Inflammatory macrophage treated with lipopolysaccharide for 4 hours (primary cell): ENCODE measurements around the gene FAM114A2.
"Not testable (repeated sequence)": the region's sequence is repeated elsewhere in the genome, so short reads cannot be mapped to it uniquely, and the experiment has no call there.

ENCODE experiments used
- DNase-seq: peaks from one replicate; pipeline ENCODE4 v3.0.0-alpha.2; 2020

FAM114A2 gene

GRCh38 chr5:154046486-154046885 is 7.8 kb upstream of the FAM114A2 start:
- no peak for DNase-seq

GRCh38 chr5:154044581-154044980 is 5.9 kb upstream of the FAM114A2 start:
- DNase-seq, result no peak

GRCh38 chr5:154044099-154044498 is 5.4 kb upstream of the FAM114A2 start:
- no peak for DNase-seq

GRCh38 chr5:154042766-154043165 is 4.1 kb upstream of the FAM114A2 start:
- peak; percentile 73 for DNase-seq

GRCh38 chr5:154039458-154039829 is 734 bp upstream of the FAM114A2 start:
- DNase-seq, result no peak

GRCh38 chr5:154038261-154038706 is 426 bp downstream of the FAM114A2 start:
- peak; percentile 42 for DNase-seq

GRCh38 chr5:154034944-154035343 is 3.8 kb downstream of the FAM114A2 start:
- DNase-seq, result no peak

GRCh38 chr5:154031937-154032489 is 6.7 kb downstream of the FAM114A2 start:
- no peak for DNase-seq

GRCh38 chr5:154025951-154026350 is 12.8 kb downstream of the FAM114A2 start:
- no peak for DNase-seq

- DNase-seq, result not testable (repeated sequence)
These were observed 19.8 kb downstream of the FAM114A2 start for GRCh38 chr5:154018919-154019318.

- no peak for DNase-seq
These were observed 23.5 kb downstream of the FAM114A2 start for GRCh38 chr5:154015071-154015693.

- no peak for DNase-seq
These were observed 28.1 kb downstream of the FAM114A2 start for GRCh38 chr5:154010660-154011059.

- no peak for DNase-seq
These were observed 33.1 kb downstream of the FAM114A2 start for GRCh38 chr5:154005648-154006047.

- DNase-seq, result no peak
These were observed 36.1 kb downstream of the FAM114A2 start for GRCh38 chr5:154002511-154003020.

GRCh38 chr5:154002093-154002492 is 36.6 kb downstream of the FAM114A2 start:
- DNase-seq, result no peak

- no peak for DNase-seq
These were observed 38.0 kb downstream of the FAM114A2 start for GRCh38 chr5:154000703-154001102.

GRCh38 chr5:153999995-154000394 is 38.7 kb downstream of the FAM114A2 start:
- DNase-seq, result no peak

- DNase-seq, result no peak
These were observed 39.9 kb downstream of the FAM114A2 start for GRCh38 chr5:153998768-153999167.

GRCh38 chr5:153998010-153998409 is 40.7 kb downstream of the FAM114A2 start:
- no peak for DNase-seq

- no peak for DNase-seq
These were observed 47.5 kb downstream of the FAM114A2 start for GRCh38 chr5:153991168-153991567.

GRCh38 chr5:153988510-153988909 is 50.2 kb downstream of the FAM114A2 start:
- no peak for DNase-seq

GRCh38 chr5:153987301-153987700 is 51.4 kb downstream of the FAM114A2 start:
- DNase-seq, result no peak

- no peak for DNase-seq
These were observed 53.2 kb downstream of the FAM114A2 start for GRCh38 chr5:153985498-153985897.

- no peak for DNase-seq
These were observed 54.8 kb downstream of the FAM114A2 start for GRCh38 chr5:153983885-153984284.
